Measurements from ENCODE around the gene GPHA2.

The GPHA2 gene

GRCh38 chr11:64891880-64892279, 43.8 kb downstream of the GPHA2 start:
- no peak overlapping the region for H2AFZ ChIP-seq (ENCODE audit: low read depth, low read length)
- no peaks in the 10 kb centered on the region for H3K27me3 ChIP-seq (ENCODE audit: low read depth, low read length)
- H4K20me1 ChIP-seq (ENCODE audit: insufficient read depth, low read length) = no peaks in the 10 kb centered on the region
- no peak overlapping the region for H3K4me2 ChIP-seq (ENCODE audit: low read length)
- no peak overlapping the region for H3K27ac ChIP-seq (ENCODE audit: low read length)
- peaks cover 57% of the 10 kb centered on the region for H3K4me1 ChIP-seq (ENCODE audit: low read length)
- H3K36me3 ChIP-seq (replicated peaks; ENCODE audit: low read depth, low read length) = peaks cover 4% of the 10 kb centered on the region
- H3K9me3 ChIP-seq (ENCODE audit: insufficient read depth, low read length) = no peaks in the 10 kb centered on the region
- TF ChIP-seq, protein P1, sequence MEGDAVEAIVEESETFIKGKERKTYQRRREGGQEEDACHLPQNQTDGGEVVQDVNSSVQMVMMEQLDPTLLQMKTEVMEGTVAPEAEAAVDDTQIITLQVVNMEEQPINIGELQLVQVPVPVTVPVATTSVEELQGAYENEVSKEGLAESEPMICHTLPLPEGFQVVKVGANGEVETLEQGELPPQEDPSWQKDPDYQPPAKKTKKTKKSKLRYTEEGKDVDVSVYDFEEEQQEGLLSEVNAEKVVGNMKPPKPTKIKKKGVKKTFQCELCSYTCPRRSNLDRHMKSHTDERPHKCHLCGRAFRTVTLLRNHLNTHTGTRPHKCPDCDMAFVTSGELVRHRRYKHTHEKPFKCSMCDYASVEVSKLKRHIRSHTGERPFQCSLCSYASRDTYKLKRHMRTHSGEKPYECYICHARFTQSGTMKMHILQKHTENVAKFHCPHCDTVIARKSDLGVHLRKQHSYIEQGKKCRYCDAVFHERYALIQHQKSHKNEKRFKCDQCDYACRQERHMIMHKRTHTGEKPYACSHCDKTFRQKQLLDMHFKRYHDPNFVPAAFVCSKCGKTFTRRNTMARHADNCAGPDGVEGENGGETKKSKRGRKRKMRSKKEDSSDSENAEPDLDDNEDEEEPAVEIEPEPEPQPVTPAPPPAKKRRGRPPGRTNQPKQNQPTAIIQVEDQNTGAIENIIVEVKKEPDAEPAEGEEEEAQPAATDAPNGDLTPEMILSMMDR (IDR thresholded peaks at IDR 0.05; ENCODE audit: low read depth, low read length) = no peak
- H3K9ac ChIP-seq (ENCODE audit: low read length) = no peak overlapping the region
- no peak overlapping the region for H3K4me3 ChIP-seq (ENCODE audit: low read length)
- H3K79me2 ChIP-seq (ENCODE audit: low read length) = no peaks in the 10 kb centered on the region

GRCh38 chr11:64891215-64891848, 44.4 kb downstream of the GPHA2 start:
- H3K9ac ChIP-seq (ENCODE audit: low read length) = no peak overlapping the region
- H3K27ac ChIP-seq (ENCODE audit: low read length) = no peak overlapping the region
- TF ChIP-seq, protein P1 (IDR thresholded peaks at IDR 0.05; ENCODE audit: low read depth, low read length) = no peak
- TF ChIP-seq EZH2phosphoT487 (IDR thresholded peaks at IDR 0.05; ENCODE audit: low read depth) = no peak
- no peak overlapping the region for H3K4me2 ChIP-seq (ENCODE audit: low read length)
- H3K27me3 ChIP-seq (ENCODE audit: low read depth, low read length) = no peaks in the 10 kb centered on the region
- H3K4me3 ChIP-seq (ENCODE audit: low read length) = no peak overlapping the region
- peaks cover 4% of the 10 kb centered on the region for H3K36me3 ChIP-seq (replicated peaks; ENCODE audit: low read depth, low read length)
- no peaks in the 10 kb centered on the region for H3K9me3 ChIP-seq (ENCODE audit: insufficient read depth, low read length)
- no peaks in the 10 kb centered on the region for H3K79me2 ChIP-seq (ENCODE audit: low read length)
- H4K20me1 ChIP-seq (ENCODE audit: insufficient read depth, low read length) = no peaks in the 10 kb centered on the region
- H3K4me1 ChIP-seq (ENCODE audit: low read length) = peaks cover 58% of the 10 kb centered on the region
- H2AFZ ChIP-seq (ENCODE audit: low read depth, low read length) = no peak overlapping the region

- Histone ChIP-seq H3K36me3 (replicated peaks; ENCODE audit: low read depth, low read length) (no peaks in the 10 kb centered on the region), H3K79me2 (ENCODE audit: low read length) (no peaks in the 10 kb centered on the region), H3K27ac (ENCODE audit: low read length) (no peak overlapping the region), H4K20me1 (ENCODE audit: insufficient read depth, low read length) (no peaks in the 10 kb centered on the region), H3K4me3 (ENCODE audit: low read length) (no peak overlapping the region), H2AFZ (ENCODE audit: low read depth, low read length) (no peak overlapping the region), H3K9me3 (ENCODE audit: insufficient read depth, low read length) (no peaks in the 10 kb centered on the region), H3K4me1 (ENCODE audit: low read length) (peaks cover 60% of the 10 kb centered on the region), H3K27me3 (ENCODE audit: low read depth, low read length) (no peaks in the 10 kb centered on the region), H3K4me2 (ENCODE audit: low read length) (no peak overlapping the region), H3K9ac (ENCODE audit: low read length) (no peak overlapping the region)
- no peak for TF ChIP-seq EZH2phosphoT487 (IDR thresholded peaks at IDR 0.05; ENCODE audit: low read depth)
- TF ChIP-seq, protein P1 (IDR thresholded peaks at IDR 0.05; ENCODE audit: low read depth, low read length) = no peak
Measured at GRCh38 chr11:64890522-64890939, 45.2 kb downstream of the GPHA2 start.

DNA sequence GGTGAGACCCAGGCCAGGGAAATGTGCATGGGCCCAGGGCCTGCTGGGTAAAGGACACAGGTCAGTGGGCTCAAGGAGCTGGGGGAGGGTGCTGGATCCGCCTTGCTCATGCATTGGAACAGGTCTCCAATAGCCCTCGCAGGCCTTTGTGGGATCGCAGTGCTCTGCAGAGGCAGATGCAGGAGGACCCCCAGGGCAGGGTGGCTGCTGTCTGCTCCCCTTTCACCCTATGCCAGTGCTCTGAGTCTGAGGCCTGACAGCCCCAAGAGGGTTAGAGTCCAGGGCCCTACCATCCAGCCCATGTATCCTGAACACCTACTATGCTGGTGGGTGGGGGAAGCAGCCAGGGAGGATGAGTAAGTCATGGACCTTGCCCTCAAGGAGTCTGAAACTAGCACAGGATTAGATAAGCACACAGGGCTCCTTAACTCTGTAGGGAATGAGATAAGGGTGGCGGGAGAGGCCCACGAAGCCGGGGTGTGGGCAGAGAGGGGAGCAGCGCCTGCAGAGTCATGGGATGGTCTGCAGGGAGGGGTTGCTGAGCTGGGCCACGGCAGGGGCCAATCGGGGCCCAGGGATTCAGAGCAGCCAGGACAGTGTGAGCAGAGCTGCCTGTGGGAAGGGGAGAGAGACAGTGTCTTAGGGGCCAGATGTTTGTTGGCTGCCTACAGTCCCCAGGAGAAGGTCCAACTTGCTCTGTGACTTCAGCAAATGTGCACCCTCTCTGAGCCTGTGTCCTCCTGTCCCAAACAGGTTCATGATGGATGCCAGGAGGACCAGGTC, 46.8 kb downstream of the GPHA2 start:
- no peak overlapping the region; the same call in 1 of the 2 replicates for H3K4me3 ChIP-seq (ENCODE audit: low read length)
- H3K9ac ChIP-seq (ENCODE audit: low read length) = no peak overlapping the region
- H2AFZ ChIP-seq (ENCODE audit: low read depth, low read length) = no peak overlapping the region
- H3K4me1 ChIP-seq (ENCODE audit: low read length) = peaks cover 47% of the 10 kb centered on the region
- H3K79me2 ChIP-seq (ENCODE audit: low read length) = no peaks in the 10 kb centered on the region
- H3K27me3 ChIP-seq (ENCODE audit: low read depth, low read length) = no peaks in the 10 kb centered on the region
- peak overlapping the region; percentile 97 for H3K4me2 ChIP-seq (ENCODE audit: low read length)
- H3K9me3 ChIP-seq (ENCODE audit: insufficient read depth, low read length) = no peaks in the 10 kb centered on the region
- TF ChIP-seq, protein P1 (IDR thresholded peaks at IDR 0.05; ENCODE audit: low read depth, low read length) = no peak
- TF ChIP-seq EZH2phosphoT487 (IDR thresholded peaks at IDR 0.05; ENCODE audit: low read depth) = no peak
- H3K27ac ChIP-seq (ENCODE audit: low read length) = no peak overlapping the region
- no peaks in the 10 kb centered on the region for H4K20me1 ChIP-seq (ENCODE audit: insufficient read depth, low read length)
- H3K36me3 ChIP-seq (replicated peaks; ENCODE audit: low read depth, low read length) = no peaks in the 10 kb centered on the region
